ENCODE results near the gene TTC36. TPM values are rescaled to one million over a fixed set of nuclear protein-coding genes. Genes with fewer than 3 reads are reported as not detected.
"Not testable (repeated sequence)": the region's sequence is repeated elsewhere in the genome, so short reads cannot be mapped to it uniquely, and the experiment has no call there.

The TTC36 gene
- total RNA-seq, 1 donor from 2014 or later, result 2.6 TPM

GRCh38 chr11:118532091-118532490 is 4.8 kb downstream of the TTC36 start:
- no peak for DNase-seq (ENCODE audit: low read depth)

- DNase-seq (ENCODE audit: low read depth), result no peak
Measured at GRCh38 chr11:118532852-118533768, 5.8 kb downstream of the TTC36 start.

- no peak for DNase-seq (ENCODE audit: low read depth)
Measured at GRCh38 chr11:118533769-118534729, 6.8 kb downstream of the TTC36 start.

GRCh38 chr11:118535261-118535660 is 8.0 kb downstream of the TTC36 start:
- DNase-seq (ENCODE audit: low read depth), result no peak

GRCh38 chr11:118536726-118537125 is 9.5 kb downstream of the TTC36 start:
- DNase-seq (ENCODE audit: low read depth), result no peak

- DNase-seq (ENCODE audit: low read depth), result no peak
Measured at GRCh38 chr11:118537409-118537980, 10.2 kb downstream of the TTC36 start.

GRCh38 chr11:118544010-118544646 is 16.9 kb downstream of the TTC36 start:
- DNase-seq (ENCODE audit: low read depth), result no peak

GRCh38 chr11:118544647-118545010 is 17.4 kb downstream of the TTC36 start:
- DNase-seq (ENCODE audit: low read depth), result no peak

- no peak for DNase-seq (ENCODE audit: low read depth)
Measured at GRCh38 chr11:118545533-118545932, 18.3 kb downstream of the TTC36 start.

GRCh38 chr11:118547132-118547531 is 19.9 kb downstream of the TTC36 start:
- DNase-seq (ENCODE audit: low read depth), result no peak

GRCh38 chr11:118552341-118552740 is 25.1 kb downstream of the TTC36 start:
- DNase-seq (ENCODE audit: low read depth), result no peak

GRCh38 chr11:118560806-118561205 is 33.5 kb downstream of the TTC36 start:
- DNase-seq (ENCODE audit: low read depth), result no peak

GRCh38 chr11:118565051-118565450 is 37.8 kb downstream of the TTC36 start:
- no peak for DNase-seq (ENCODE audit: low read depth)

GRCh38 chr11:118569670-118570069 is 42.4 kb downstream of the TTC36 start:
- DNase-seq (ENCODE audit: low read depth), result no peak

GRCh38 chr11:118570787-118571186 is 43.5 kb downstream of the TTC36 start:
- DNase-seq (ENCODE audit: low read depth), result no peak

- not testable (repeated sequence) for DNase-seq (ENCODE audit: low read depth)
Measured at GRCh38 chr11:118571701-118572060, 44.4 kb downstream of the TTC36 start.

GRCh38 chr11:118572061-118572980 is 45.0 kb downstream of the TTC36 start, which contains the start of gene ARCN1:
Gene ARCN1 (plus strand): TSS chr11:118572409. CDS start chr11:118572548, 139 bp downstream.
- DNase-seq (ENCODE audit: low read depth), result peak; percentile 38

- DNase-seq (ENCODE audit: low read depth), result peak; percentile 33
Measured at GRCh38 chr11:118572981-118573550, 45.8 kb downstream of the TTC36 start.

GRCh38 chr11:118574636-118575035 is 47.4 kb downstream of the TTC36 start:
- DNase-seq (ENCODE audit: low read depth), result no peak

GRCh38 chr11:118577995-118578394 is 50.7 kb downstream of the TTC36 start:
- not testable (repeated sequence) for DNase-seq (ENCODE audit: low read depth)
